Endodermal cell (in vitro differentiated cells): ENCODE measurements around the gene EWSR1. TPM values are rescaled to one million over a fixed set of nuclear protein-coding genes. Genes with fewer than 3 reads are reported as not detected.
A peak's percentile ranks its signal among the peaks of the same experiment; 100 is the strongest.

ENCODE experiments used
- DNase-seq: peaks from one replicate; pipeline ENCODE4 v3.0.0-alpha.2; 2017
- H3K27ac ChIP-seq: 2 replicates; pipeline ENCODE4 v1.5.1; 2013; ENCODE audit warnings: mild to moderate bottlenecking, low read depth, low read length, moderate library complexity
- H3K27me3 ChIP-seq: 2 replicates; pipeline ENCODE4 v1.6.1; 2013; ENCODE audit warnings: mild to moderate bottlenecking, low read length, moderate library complexity; ENCODE audit not compliant: insufficient read depth, control insufficient read depth, poor library complexity, severe bottlenecking
- H3K36me3 ChIP-seq: 2 replicates; pipeline ENCODE4 v1.7.0; 2013; ENCODE audit warnings: mild to moderate bottlenecking, low read length, moderate library complexity; ENCODE audit not compliant: control insufficient read depth, insufficient read depth
- H3K4me1 ChIP-seq: one replicate; pipeline ENCODE4 v1.7.0; 2013; ENCODE audit warnings: low read length; ENCODE audit not compliant: control insufficient read depth, insufficient read depth
- H3K4me3 ChIP-seq: 2 replicates; pipeline ENCODE4 v1.5.1; 2013; ENCODE audit warnings: mild to moderate bottlenecking, low read length, moderate library complexity
- H3K9ac ChIP-seq: 2 replicates; pipeline ENCODE4 v1.6.1; 2013; ENCODE audit warnings: mild to moderate bottlenecking, low read length, moderate library complexity; ENCODE audit not compliant: poor library complexity, severe bottlenecking; ENCODE audit errors: extremely low read depth
- H3K9me3 ChIP-seq: 2 replicates; pipeline ENCODE4 v1.6.1; 2013; ENCODE audit warnings: mild to moderate bottlenecking, low read length, moderate library complexity; ENCODE audit not compliant: control insufficient read depth
- H3K27ac Mint-ChIP-seq: 2 replicates; pipeline ENCODE4 v1.8.0; 2020; ENCODE audit warnings: mixed read lengths
- H3K27me3 Mint-ChIP-seq: 2 replicates; pipeline ENCODE4 v1.8.0; 2021; ENCODE audit warnings: mild to moderate bottlenecking, mixed read lengths; ENCODE audit not compliant: insufficient read depth
- H3K36me3 Mint-ChIP-seq: 2 replicates; pipeline ENCODE4 v1.8.0; 2020; ENCODE audit warnings: low read depth, mixed read lengths
- H3K4me1 Mint-ChIP-seq: 2 replicates; pipeline ENCODE4 v1.8.0; 2020; ENCODE audit warnings: mixed read lengths
- H3K4me3 Mint-ChIP-seq: 2 replicates; pipeline ENCODE4 v1.8.0; 2020; ENCODE audit warnings: mild to moderate bottlenecking, moderate library complexity, mixed read lengths
- H3K9me3 Mint-ChIP-seq: 2 replicates; pipeline ENCODE4 v1.8.0; 2020; ENCODE audit warnings: mild to moderate bottlenecking, mixed read lengths
- WGBS, 2 experiments: methylation state at CpG; one replicate each; pipeline versions ENCODE4 v1.1.5 to v1.1.7; 2013; ENCODE audit warnings: missing lambda C conversion rate in 2 of 2, mixed read lengths in 1 of 2; ENCODE audit not compliant: insufficient coverage in 1 of 2, insufficient read length in 1 of 2; 5-methylcytosine and 5-hydroxymethylcytosine counted together
- total RNA-seq, 2 donors: library from RNA; stranded (reverse); fragmentation: NEBNext Ultra II Directional in 1 of 2; extraction: Animal tissue kit (Norgen Biotek cat#: 25700) in 1 of 2; gene quantifications; 2 replicates in 1 of 2; 3 replicates in 1 of 2; pipeline ENCODE4 v1.2.1, GENCODE V29; 2021
- TF ChIP-seq, protein P1 (sequence below): fragments of 200-600 bp; sonication (generic); conservative IDR thresholded peaks from 2 replicates; pipeline ENCODE4 v1.5.0; 2021; ENCODE audit warnings: antibody characterized with exemption, mild to moderate bottlenecking

Gene EWSR1
- total RNA-seq, 2 donors from 2014 or later = 295 to 352 TPM

- Histone ChIP-seq H3K9ac (peak overlapping the region; percentile 100), H3K9me3 (no peaks in the 10 kb centered on the region), H3K4me3 (peak overlapping the region; percentile 99), H3K27me3 (no peaks in the 10 kb centered on the region), H3K36me3 (peaks cover 70% of the 10 kb centered on the region), H3K27ac (no peak overlapping the region), H3K4me1 (peaks cover 16% of the 10 kb centered on the region)
- H3K4me3 Mint-ChIP-seq = peak overlapping the region; percentile 99
- peak overlapping the region; percentile 98 for H3K27ac Mint-ChIP-seq
- peaks cover 44% of the 10 kb centered on the region for H3K4me1 Mint-ChIP-seq
- H3K9me3 Mint-ChIP-seq = no peaks in the 10 kb centered on the region
- TF ChIP-seq, protein P1, sequence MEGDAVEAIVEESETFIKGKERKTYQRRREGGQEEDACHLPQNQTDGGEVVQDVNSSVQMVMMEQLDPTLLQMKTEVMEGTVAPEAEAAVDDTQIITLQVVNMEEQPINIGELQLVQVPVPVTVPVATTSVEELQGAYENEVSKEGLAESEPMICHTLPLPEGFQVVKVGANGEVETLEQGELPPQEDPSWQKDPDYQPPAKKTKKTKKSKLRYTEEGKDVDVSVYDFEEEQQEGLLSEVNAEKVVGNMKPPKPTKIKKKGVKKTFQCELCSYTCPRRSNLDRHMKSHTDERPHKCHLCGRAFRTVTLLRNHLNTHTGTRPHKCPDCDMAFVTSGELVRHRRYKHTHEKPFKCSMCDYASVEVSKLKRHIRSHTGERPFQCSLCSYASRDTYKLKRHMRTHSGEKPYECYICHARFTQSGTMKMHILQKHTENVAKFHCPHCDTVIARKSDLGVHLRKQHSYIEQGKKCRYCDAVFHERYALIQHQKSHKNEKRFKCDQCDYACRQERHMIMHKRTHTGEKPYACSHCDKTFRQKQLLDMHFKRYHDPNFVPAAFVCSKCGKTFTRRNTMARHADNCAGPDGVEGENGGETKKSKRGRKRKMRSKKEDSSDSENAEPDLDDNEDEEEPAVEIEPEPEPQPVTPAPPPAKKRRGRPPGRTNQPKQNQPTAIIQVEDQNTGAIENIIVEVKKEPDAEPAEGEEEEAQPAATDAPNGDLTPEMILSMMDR = no peak
- no peak for DNase-seq
- peaks cover 2% of the 10 kb centered on the region for H3K27me3 Mint-ChIP-seq
- WGBS, 2 experiments = 38 to 46% methylated on average over 11 to 13 of the region's 13 CpGs
- H3K36me3 Mint-ChIP-seq = peaks cover 66% of the 10 kb centered on the region
Observed at GRCh38 chr22:29269731-29270474, 1.8 kb downstream of the EWSR1 start.

DNA sequence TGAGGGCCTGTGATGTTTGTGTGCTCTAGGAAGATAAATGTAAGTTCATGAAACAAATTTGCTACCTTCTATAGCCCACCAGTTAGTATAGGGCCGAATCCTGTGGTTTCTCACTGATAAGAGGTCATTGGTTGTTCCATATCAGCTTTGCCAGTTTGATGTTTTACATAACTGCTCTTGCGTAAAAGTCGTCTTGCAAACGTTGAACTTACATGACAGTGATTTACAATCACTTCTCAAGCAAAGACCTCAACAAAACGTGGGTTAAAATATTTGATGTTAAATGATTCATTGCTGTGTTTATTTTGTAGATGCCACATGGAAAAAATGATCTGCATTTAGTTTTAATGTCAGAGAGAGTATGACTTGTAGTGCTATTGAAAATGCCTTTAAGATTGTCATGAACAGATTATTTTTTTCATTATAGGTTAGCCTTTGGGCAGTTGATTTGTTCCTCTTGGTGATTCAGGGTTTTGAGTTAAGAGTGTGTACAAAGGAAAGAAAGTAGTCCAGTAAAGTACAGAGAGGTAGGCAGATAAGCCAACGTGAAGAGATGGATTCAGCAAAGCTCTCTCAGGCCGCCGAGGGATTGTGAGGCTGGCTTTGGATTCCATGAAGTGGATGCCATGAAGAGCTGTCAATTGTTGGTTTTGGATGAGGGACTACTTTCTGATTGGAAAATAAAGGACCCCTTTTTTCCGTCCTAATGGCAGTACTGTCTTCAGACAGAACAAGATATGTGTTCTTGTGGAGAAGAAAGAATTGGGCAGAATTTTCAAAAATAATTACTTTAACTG, 2.6 kb downstream of the EWSR1 start:
- Histone ChIP-seq H3K4me1 (peaks cover 15% of the 10 kb centered on the region), H3K36me3 (peaks cover 71% of the 10 kb centered on the region), H3K9me3 (no peaks in the 10 kb centered on the region), H3K9ac (peak overlapping the region; percentile 100), H3K27me3 (no peaks in the 10 kb centered on the region), H3K4me3 (peak overlapping the region; percentile 99), H3K27ac (no peak overlapping the region)
- TF ChIP-seq, protein P1 = no peak
- Mint-ChIP-seq H3K27me3 (peaks cover 2% of the 10 kb centered on the region), H3K27ac (peak overlapping the region; percentile 98), H3K36me3 (peaks cover 72% of the 10 kb centered on the region), H3K4me1 (peaks cover 44% of the 10 kb centered on the region), H3K4me3 (peak overlapping the region; percentile 99), H3K9me3 (no peaks in the 10 kb centered on the region)
- no peak for DNase-seq
- WGBS, 2 experiments = 58 to 73% methylated on average over 7 to 9 of the region's 9 CpGs

- Histone ChIP-seq H3K9ac (no peak overlapping the region), H3K9me3 (no peaks in the 10 kb centered on the region), H3K27me3 (no peaks in the 10 kb centered on the region), H3K4me3 (peak overlapping the region; percentile 99), H3K36me3 (peaks cover 83% of the 10 kb centered on the region), H3K27ac (no peak overlapping the region), H3K4me1 (peaks cover 4% of the 10 kb centered on the region)
- Mint-ChIP-seq H3K4me3 (no peak overlapping the region), H3K27me3 (peaks cover 2% of the 10 kb centered on the region), H3K9me3 (no peaks in the 10 kb centered on the region), H3K27ac (no peak overlapping the region), H3K36me3 (peaks cover 78% of the 10 kb centered on the region), H3K4me1 (peaks cover 34% of the 10 kb centered on the region)
- DNase-seq = no peak
- 96 to 100% methylated on average over 2 of the region's 2 CpGs for WGBS, 2 experiments
- TF ChIP-seq, protein P1 = no peak
Observed at GRCh38 chr22:29272624-29273023, 4.6 kb downstream of the EWSR1 start.
